HepG2 (cell line): Measurements from ENCODE around the gene ADGRD1.

ENCODE experiments used
- CTCF ChIP-seq: sonication (generic); formaldehyde crosslinking; IDR thresholded peaks from 2 replicates; pipeline ENCODE4 v1.5.0; 2020; ENCODE audit warnings: mild to moderate bottlenecking, missing genetic modification reagents, moderate library complexity
- FOXM1 ChIP-seq: sonication (generic); formaldehyde crosslinking; IDR thresholded peaks from 2 replicates; pipeline ENCODE4 v1.5.0; 2020; ENCODE audit warnings: missing genetic modification reagents
- GLMP ChIP-seq: sonication (generic); formaldehyde crosslinking; IDR thresholded peaks from 2 replicates; pipeline ENCODE4 v1.9.0; 2021; ENCODE audit warnings: missing genetic modification reagents, mild to moderate bottlenecking, borderline replicate concordance
- HMGA1 ChIP-seq: sonication (generic); formaldehyde crosslinking; conservative IDR thresholded peaks from 2 replicates; pipeline ENCODE4 v1.4.0; 2020; ENCODE audit warnings: missing genetic modification reagents
- MED1 ChIP-seq: sonication (generic); formaldehyde crosslinking; IDR thresholded peaks from 2 replicates; pipeline ENCODE4 v1.4.0; 2020; ENCODE audit warnings: missing genetic modification reagents
- PCBP1 ChIP-seq: fragments of 200-400 bp; formaldehyde crosslinking; IDR thresholded peaks from 2 replicates; pipeline ENCODE4 v1.6.1; 2017; ENCODE audit warnings: mild to moderate bottlenecking, low read depth, low read length, borderline replicate concordance
- PHF8 ChIP-seq: sonication (generic); formaldehyde crosslinking; IDR thresholded peaks from 2 replicates; pipeline ENCODE4 v1.5.0; 2020; ENCODE audit warnings: missing genetic modification reagents
- SMC3 ChIP-seq: IDR thresholded peaks from 2 replicates; pipeline ENCODE4 v1.6.1; 2011; ENCODE audit warnings: low read length, improper control_type of control experiment
- TBP ChIP-seq: sonication (generic); formaldehyde crosslinking; IDR thresholded peaks from 2 replicates; pipeline ENCODE4 v1.5.0; 2020; ENCODE audit warnings: missing genetic modification reagents
- ZC3H4 ChIP-seq: sonication (generic); formaldehyde crosslinking; IDR thresholded peaks from 2 replicates; pipeline ENCODE4 v1.4.0; 2020; ENCODE audit warnings: missing genetic modification reagents, borderline replicate concordance

- no peak for TF ChIP-seq ZC3H4 (CRISPR knock-in tag)
- TF ChIP-seq SMC3 = no peak
- TF ChIP-seq HMGA1 (CRISPR knock-in tag) = no peak
- no peak for TF ChIP-seq PCBP1
- no peak for TF ChIP-seq TBP
- TF ChIP-seq GLMP (CRISPR knock-in tag) = no peak
- TF ChIP-seq CTCF = no peak
- no peak for TF ChIP-seq MED1 (CRISPR knock-in tag)
- no peak for TF ChIP-seq PHF8 (CRISPR knock-in tag)
- no peak for TF ChIP-seq FOXM1 (CRISPR knock-in tag)
These were observed 2.1 kb upstream of the ADGRD1 start for GRCh38 chr12:130951636-130952035.
